Ovary (tissue), 3 donors: Measurements from ENCODE around the gene MASP1.

Experiments used
- CTCF ChIP-seq, 3 donors: fragments of 450-650 bp in 2 of 3; fragments of 200-600 bp in 1 of 3; IDR thresholded peaks; one replicate each; pipeline versions ENCODE4 v1.5.1 to v1.8.0; 2016 to 2022; ENCODE audit warnings: antibody characterized with exemption in 3 of 3, mild to moderate bottlenecking in 1 of 3
- POLR2A ChIP-seq: fragments of 450-650 bp; IDR thresholded peaks from one replicate; pipeline ENCODE4 v1.6.1; 2017; ENCODE audit warnings: antibody characterized with exemption, mild to moderate bottlenecking, moderate library complexity
- donor health status: DM: no; HTN: no; CAD: no.

DNA sequence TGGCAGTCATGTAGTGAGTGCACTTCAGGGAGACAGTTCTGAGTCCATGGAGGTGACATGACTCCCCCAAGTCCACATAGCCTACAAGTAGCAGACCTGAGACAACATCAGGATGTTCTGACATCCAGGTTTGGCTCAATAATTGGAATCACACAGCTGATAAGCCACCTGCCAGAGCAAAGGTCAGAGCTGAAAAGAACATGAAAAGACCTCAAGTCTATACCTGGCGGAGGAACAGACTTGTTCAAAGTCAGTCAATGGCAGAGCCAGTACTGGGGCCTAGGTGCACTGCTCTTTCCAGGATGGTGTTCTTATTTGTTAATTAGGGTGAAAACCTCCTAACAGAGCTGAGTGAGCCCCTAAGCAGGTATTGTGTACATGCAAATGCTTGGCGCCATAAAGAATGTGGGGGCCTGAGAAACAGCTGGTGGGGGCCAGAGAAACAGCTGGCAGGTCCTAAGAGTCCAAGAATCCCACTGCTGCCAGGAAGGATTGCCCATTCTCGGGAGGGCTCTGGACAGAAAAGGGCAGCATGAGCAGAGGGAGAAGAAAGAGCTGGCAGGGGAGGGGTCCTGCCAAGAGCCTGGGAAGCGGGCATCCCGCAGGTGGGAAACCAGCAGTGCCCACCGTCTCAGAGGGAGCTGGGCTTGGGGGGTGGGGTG lies 17.1 kb downstream of the MASP1 start:
- no peak for TF ChIP-seq CTCF (IDR thresholded peaks at IDR 0.05)
- no peak for TF ChIP-seq POLR2A
